KG1 (cell line): Measurements from ENCODE around the gene CD164L2.
"Not testable (repeated sequence)": the region's sequence is repeated elsewhere in the genome, so short reads cannot be mapped to it uniquely, and the experiment has no call there.

ENCODE experiments used
- DNase-seq: peaks from one replicate; lab custom pipeline; 2025; lab: John Stamatoyannopoulos, UW

CD164L2 gene

GRCh38 chr1:27383039-27383605 is at the start of gene CD164L2:
CD164L2 (minus strand) TSS chr1:27383333; CDS start chr1:27383239, 94 bp downstream.
- DNase-seq = no peak

GRCh38 chr1:27432725-27433124 is 49.6 kb upstream of the CD164L2 start:
- not testable (repeated sequence) for DNase-seq

GRCh38 chr1:27431601-27431940 is 48.4 kb upstream of the CD164L2 start:
- DNase-seq = no peak

GRCh38 chr1:27430903-27431600 is 47.9 kb upstream of the CD164L2 start:
- peak; percentile 20 for DNase-seq

GRCh38 chr1:27429029-27429425 is 45.9 kb upstream of the CD164L2 start:
- DNase-seq = no peak

GRCh38 chr1:27428316-27429028 is 45.3 kb upstream of the CD164L2 start:
- peak; percentile 14 for DNase-seq

- no peak for DNase-seq
Observed at GRCh38 chr1:27427816-27428315, 44.7 kb upstream of the CD164L2 start.

GRCh38 chr1:27427329-27427728 is 44.2 kb upstream of the CD164L2 start:
- no peak for DNase-seq

GRCh38 chr1:27423709-27424108 is 40.6 kb upstream of the CD164L2 start:
- DNase-seq = no peak

- DNase-seq = no peak
Observed at GRCh38 chr1:27418326-27419185, 35.4 kb upstream of the CD164L2 start.

- DNase-seq = no peak
Observed at GRCh38 chr1:27417713-27418112, 34.6 kb upstream of the CD164L2 start.

- peak; percentile 11 for DNase-seq
Observed at GRCh38 chr1:27416387-27417111, 33.4 kb upstream of the CD164L2 start.

- DNase-seq = no peak
Observed at GRCh38 chr1:27414091-27414490, 31.0 kb upstream of the CD164L2 start.

- DNase-seq = no peak
Observed at GRCh38 chr1:27413004-27413403, 29.9 kb upstream of the CD164L2 start.

GRCh38 chr1:27412502-27412901 is 29.4 kb upstream of the CD164L2 start:
- DNase-seq = no peak

GRCh38 chr1:27410709-27411108 is 27.6 kb upstream of the CD164L2 start:
- DNase-seq = no peak

- no peak for DNase-seq
Observed at GRCh38 chr1:27409669-27410068, 26.5 kb upstream of the CD164L2 start.

GRCh38 chr1:27408151-27408550 is 25.0 kb upstream of the CD164L2 start:
- no peak for DNase-seq

- not testable (repeated sequence) for DNase-seq
Observed at GRCh38 chr1:27406791-27407190, 23.7 kb upstream of the CD164L2 start.

GRCh38 chr1:27406362-27406680 is 23.2 kb upstream of the CD164L2 start:
- no peak for DNase-seq

GRCh38 chr1:27405598-27406361 is 22.6 kb upstream of the CD164L2 start:
- DNase-seq = not testable (repeated sequence)
